ENCODE data around the gene ZP1.
A peak's percentile ranks its signal among the peaks of the same experiment; 100 is the strongest.

The ZP1 gene

DNA sequence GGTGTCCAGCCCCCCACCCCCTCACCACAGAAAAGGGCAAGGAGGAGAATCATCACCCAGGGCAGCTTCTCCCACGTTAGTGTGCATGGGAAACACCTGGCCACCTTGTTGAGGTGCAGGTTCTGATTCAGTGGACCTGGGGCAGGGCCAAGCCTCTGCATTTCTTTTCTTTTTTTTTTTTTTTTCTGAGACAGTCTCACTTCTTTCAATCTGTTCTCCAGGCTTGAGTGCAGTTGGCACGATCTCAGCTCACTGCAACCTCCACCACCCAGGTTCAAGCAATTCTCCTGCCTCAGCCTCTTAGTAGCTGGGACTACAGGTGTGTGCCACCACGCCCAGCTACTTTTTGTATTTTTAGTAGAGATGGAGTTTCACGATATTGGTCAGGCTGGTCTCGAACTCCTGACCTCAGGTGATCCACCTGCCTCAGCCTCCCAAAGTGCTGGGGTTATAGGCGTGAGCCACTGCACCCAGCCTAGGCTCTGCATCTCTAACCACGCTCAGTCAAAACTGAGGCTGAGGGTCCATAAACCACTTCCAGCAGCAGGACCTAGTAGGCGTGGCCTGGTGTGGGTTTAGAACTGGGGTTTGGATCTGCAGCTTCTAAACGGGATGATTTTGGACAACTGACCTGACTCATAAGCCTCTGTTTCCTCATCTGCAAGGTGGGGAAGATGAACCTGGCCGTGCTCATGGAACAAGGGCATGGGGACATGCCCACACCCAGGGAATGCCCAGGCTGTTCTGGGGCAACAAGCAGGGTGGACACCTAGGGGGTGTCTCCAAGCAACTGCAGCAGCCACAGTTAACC is 734 bp downstream of the ZP1 start:
- no peak overlapping the region for H3K9ac ChIP-seq (ENCODE audit: low read length)
- WGBS: 87% methylated on average over 9 of the region's 10 CpGs
- H2AFZ ChIP-seq (ENCODE audit: low read depth, low read length): no peak overlapping the region
- peaks cover 0 to 6% of the 10 kb centered on the region in 2 experiments for H3K27me3 ChIP-seq (ENCODE audit: control insufficient read depth in 1 of 2, insufficient read depth in 1 of 2, low read length in 2 of 2)
- no peak overlapping the region for H3K4ac ChIP-seq (ENCODE audit: low read depth in 1 of 2, low read length in 2 of 2)
- H3K4me1 ChIP-seq (ENCODE audit: control insufficient read depth, insufficient read depth, low read depth, low read length): peaks cover 34% of the 10 kb centered on the region
- no peaks in the 10 kb centered on the region for H3K79me1 ChIP-seq (replicated peaks; ENCODE audit: low read length, poor library complexity, severe bottlenecking)
- H2BK12ac ChIP-seq (ENCODE audit: low read length in 2 of 2): no peak overlapping the region
- no peak overlapping the region for H2BK5ac ChIP-seq (ENCODE audit: low read depth, low read length, poor library complexity, severe bottlenecking)
- no peaks in the 10 kb centered on the region for H3K9me3 ChIP-seq (ENCODE audit: control insufficient read depth, low read length)
- no peak overlapping the region for H3K23ac ChIP-seq (ENCODE audit: low read length in 2 of 2)
- peak overlapping the region; percentile 80 for H2AK5ac ChIP-seq (ENCODE audit: low read length, severe bottlenecking)
- H2BK15ac ChIP-seq (ENCODE audit: low read depth, poor library complexity, severe bottlenecking): no peak overlapping the region
- no peak overlapping the region for H4K91ac ChIP-seq (ENCODE audit: low read length)
- no peak overlapping the region for H4K8ac ChIP-seq (ENCODE audit: low read length)
- no peak overlapping the region for H3K4me2 ChIP-seq (ENCODE audit: low read length, poor library complexity, severe bottlenecking)
- H3K27ac ChIP-seq (ENCODE audit: low read length, poor library complexity, severe bottlenecking): no peak overlapping the region
- no peak overlapping the region for H3K4me3 ChIP-seq (ENCODE audit: insufficient read depth in 1 of 2, low read depth in 1 of 2, low read length in 2 of 2)
- peak overlapping the region in 1 of 2 experiments; percentile 28 for H3K14ac ChIP-seq (ENCODE audit: low read length in 2 of 2)
- H3K36me3 ChIP-seq (ENCODE audit: control insufficient read depth in 1 of 2, insufficient read depth in 2 of 2, low read depth in 1 of 2, low read length in 2 of 2): peaks cover 0 to 4% of the 10 kb centered on the region in 2 experiments
- no peak overlapping the region for H2BK120ac ChIP-seq (ENCODE audit: low read depth, low read length)
- no peak overlapping the region for H3K18ac ChIP-seq (ENCODE audit: low read depth in 1 of 2, low read length in 2 of 2)
- no peak for DNase-seq

GRCh38 chr11:60868682-60869450 is 1.5 kb downstream of the ZP1 start:
- Histone ChIP-seq H2AK5ac (ENCODE audit: low read length, severe bottlenecking) (no peak overlapping the region), H3K9ac (ENCODE audit: low read length) (no peak overlapping the region), H2BK5ac (ENCODE audit: low read depth, low read length, poor library complexity, severe bottlenecking) (no peak overlapping the region), H3K27ac (ENCODE audit: low read length, poor library complexity, severe bottlenecking) (no peak overlapping the region), H3K14ac (ENCODE audit: low read length in 2 of 2) (no peak overlapping the region), H4K91ac (ENCODE audit: low read length) (no peak overlapping the region), H3K9me3 (ENCODE audit: control insufficient read depth, low read length) (no peaks in the 10 kb centered on the region), H3K4me2 (ENCODE audit: low read length, poor library complexity, severe bottlenecking) (no peak overlapping the region), H3K27me3 (ENCODE audit: control insufficient read depth in 1 of 2, insufficient read depth in 1 of 2, low read length in 2 of 2) (peaks cover 0 to 6% of the 10 kb centered on the region in 2 experiments), H3K18ac (ENCODE audit: low read depth in 1 of 2, low read length in 2 of 2) (no peak overlapping the region), H2BK120ac (ENCODE audit: low read depth, low read length) (no peak overlapping the region), H3K4ac (ENCODE audit: low read depth in 1 of 2, low read length in 2 of 2) (no peak overlapping the region), H2BK12ac (ENCODE audit: low read length in 2 of 2) (no peak overlapping the region), H4K8ac (ENCODE audit: low read length) (no peak overlapping the region), H3K4me3 (ENCODE audit: insufficient read depth in 1 of 2, low read depth in 1 of 2, low read length in 2 of 2) (no peak overlapping the region), H3K36me3 (ENCODE audit: control insufficient read depth in 1 of 2, insufficient read depth in 2 of 2, low read depth in 1 of 2, low read length in 2 of 2) (peaks cover 0 to 4% of the 10 kb centered on the region in 2 experiments), H3K4me1 (ENCODE audit: control insufficient read depth, insufficient read depth, low read depth, low read length) (peaks cover 41% of the 10 kb centered on the region), H3K23ac (ENCODE audit: low read length in 2 of 2) (no peak overlapping the region), H2AFZ (ENCODE audit: low read depth, low read length) (no peak overlapping the region), H2BK15ac (ENCODE audit: low read depth, poor library complexity, severe bottlenecking) (no peak overlapping the region), H3K79me1 (replicated peaks; ENCODE audit: low read length, poor library complexity, severe bottlenecking) (no peaks in the 10 kb centered on the region)
- 83% methylated on average over 10 of the region's 10 CpGs for WGBS
- no peak for DNase-seq

GRCh38 chr11:60869451-60869825 is 2.1 kb downstream of the ZP1 start:
- no peaks in the 10 kb centered on the region for H3K79me1 ChIP-seq (replicated peaks; ENCODE audit: low read length, poor library complexity, severe bottlenecking)
- H3K18ac ChIP-seq (ENCODE audit: low read depth in 1 of 2, low read length in 2 of 2): no peak overlapping the region
- H2BK12ac ChIP-seq (ENCODE audit: low read length in 2 of 2): peak overlapping the region in 1 of 2 experiments; percentile 68
- no peak overlapping the region for H2BK5ac ChIP-seq (ENCODE audit: low read depth, low read length, poor library complexity, severe bottlenecking)
- H3K36me3 ChIP-seq (ENCODE audit: control insufficient read depth in 1 of 2, insufficient read depth in 2 of 2, low read depth in 1 of 2, low read length in 2 of 2): peaks cover 0 to 4% of the 10 kb centered on the region in 2 experiments
- H3K14ac ChIP-seq (ENCODE audit: low read length in 2 of 2): no peak overlapping the region
- H3K27me3 ChIP-seq (ENCODE audit: control insufficient read depth in 1 of 2, insufficient read depth in 1 of 2, low read length in 2 of 2): peaks cover 0 to 6% of the 10 kb centered on the region in 2 experiments
- H3K23ac ChIP-seq (ENCODE audit: low read length in 2 of 2): no peak overlapping the region
- H2AK5ac ChIP-seq (ENCODE audit: low read length, severe bottlenecking): no peak overlapping the region
- no peak overlapping the region for H2BK120ac ChIP-seq (ENCODE audit: low read depth, low read length)
- H3K4me1 ChIP-seq (ENCODE audit: control insufficient read depth, insufficient read depth, low read depth, low read length): peaks cover 42% of the 10 kb centered on the region
- H4K91ac ChIP-seq (ENCODE audit: low read length): no peak overlapping the region
- WGBS: 95% methylated on average over 7 of the region's 7 CpGs
- H2BK15ac ChIP-seq (ENCODE audit: low read depth, poor library complexity, severe bottlenecking): no peak overlapping the region
- no peak overlapping the region for H3K9ac ChIP-seq (ENCODE audit: low read length)
- H3K4me3 ChIP-seq (ENCODE audit: insufficient read depth in 1 of 2, low read depth in 1 of 2, low read length in 2 of 2): no peak overlapping the region
- no peak overlapping the region for H2AFZ ChIP-seq (ENCODE audit: low read depth, low read length)
- H3K27ac ChIP-seq (ENCODE audit: low read length, poor library complexity, severe bottlenecking): no peak overlapping the region
- H3K4me2 ChIP-seq (ENCODE audit: low read length, poor library complexity, severe bottlenecking): no peak overlapping the region
- H4K8ac ChIP-seq (ENCODE audit: low read length): no peak overlapping the region
- no peak overlapping the region for H3K4ac ChIP-seq (ENCODE audit: low read depth in 1 of 2, low read length in 2 of 2)
- DNase-seq: no peak
- no peaks in the 10 kb centered on the region for H3K9me3 ChIP-seq (ENCODE audit: control insufficient read depth, low read length)

DNA sequence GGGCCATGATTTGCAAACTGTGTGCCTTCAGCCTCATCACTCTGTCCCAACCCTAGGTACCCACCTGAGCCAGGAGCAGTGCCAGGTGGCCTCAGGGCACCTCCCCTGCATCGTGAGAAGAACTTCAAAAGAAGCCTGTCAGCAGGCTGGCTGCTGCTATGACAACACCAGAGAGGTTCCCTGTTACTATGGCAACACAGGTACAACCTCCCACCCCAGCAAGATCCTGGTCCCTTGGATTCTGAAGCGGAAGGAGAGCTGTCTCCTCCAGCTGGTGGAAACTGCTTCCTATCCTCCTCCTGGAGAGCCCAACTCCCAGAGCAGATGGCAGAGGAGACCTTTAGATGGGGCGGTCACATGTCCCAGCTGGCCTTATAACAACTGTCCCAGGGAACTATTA is 2.9 kb downstream of the ZP1 start:
- Histone ChIP-seq H3K9ac (ENCODE audit: low read length) (no peak overlapping the region), H3K36me3 (ENCODE audit: control insufficient read depth in 1 of 2, insufficient read depth in 2 of 2, low read depth in 1 of 2, low read length in 2 of 2) (peaks cover 0 to 8% of the 10 kb centered on the region in 2 experiments), H3K27ac (ENCODE audit: low read length, poor library complexity, severe bottlenecking) (no peak overlapping the region), H3K4me1 (ENCODE audit: control insufficient read depth, insufficient read depth, low read depth, low read length) (peaks cover 43% of the 10 kb centered on the region), H2BK15ac (ENCODE audit: low read depth, poor library complexity, severe bottlenecking) (no peak overlapping the region), H3K4ac (ENCODE audit: low read depth in 1 of 2, low read length in 2 of 2) (no peak overlapping the region), H3K23ac (ENCODE audit: low read length in 2 of 2) (no peak overlapping the region), H4K8ac (ENCODE audit: low read length) (no peak overlapping the region), H2BK5ac (ENCODE audit: low read depth, low read length, poor library complexity, severe bottlenecking) (no peak overlapping the region), H3K27me3 (ENCODE audit: control insufficient read depth in 1 of 2, insufficient read depth in 1 of 2, low read length in 2 of 2) (peaks cover 0 to 2% of the 10 kb centered on the region in 2 experiments), H3K9me3 (ENCODE audit: control insufficient read depth, low read length) (no peaks in the 10 kb centered on the region), H3K18ac (ENCODE audit: low read depth in 1 of 2, low read length in 2 of 2) (no peak overlapping the region), H4K91ac (ENCODE audit: low read length) (no peak overlapping the region), H2AK5ac (ENCODE audit: low read length, severe bottlenecking) (no peak overlapping the region), H3K79me1 (replicated peaks; ENCODE audit: low read length, poor library complexity, severe bottlenecking) (no peaks in the 10 kb centered on the region), H3K4me3 (ENCODE audit: insufficient read depth in 1 of 2, low read depth in 1 of 2, low read length in 2 of 2) (no peak overlapping the region), H3K14ac (ENCODE audit: low read length in 2 of 2) (no peak overlapping the region), H2BK12ac (ENCODE audit: low read length in 2 of 2) (no peak overlapping the region), H2BK120ac (ENCODE audit: low read depth, low read length) (no peak overlapping the region), H2AFZ (ENCODE audit: low read depth, low read length) (no peak overlapping the region), H3K4me2 (ENCODE audit: low read length, poor library complexity, severe bottlenecking) (no peak overlapping the region)
- no peak for DNase-seq
- WGBS: 71% methylated on average over 3 of the region's 3 CpGs
